ENCODE measurements around the gene SPECC1. TPM values are rescaled to one million over a fixed set of nuclear protein-coding genes. Genes with fewer than 3 reads are reported as not detected.

The SPECC1 gene
- total and polyA plus RNA-seq, 10 of the 15 experiments (the other 5 are each of a cell fraction or from before 2014, with no cell fraction given) = 6.4 to 40.6 (median 23.9) TPM

GRCh38 chr17:20174588-20175265, 165.6 kb downstream of the SPECC1 start (continued):
- TF ChIP-seq ZZZ3 (IDR thresholded peaks at IDR 0.05; ENCODE audit: control insufficient read depth, insufficient read length, low read depth) = no peak
- TF ChIP-seq RBBP5 (conservative IDR thresholded peaks at IDR 0.05) = no peak
- TF ChIP-seq, protein P1, sequence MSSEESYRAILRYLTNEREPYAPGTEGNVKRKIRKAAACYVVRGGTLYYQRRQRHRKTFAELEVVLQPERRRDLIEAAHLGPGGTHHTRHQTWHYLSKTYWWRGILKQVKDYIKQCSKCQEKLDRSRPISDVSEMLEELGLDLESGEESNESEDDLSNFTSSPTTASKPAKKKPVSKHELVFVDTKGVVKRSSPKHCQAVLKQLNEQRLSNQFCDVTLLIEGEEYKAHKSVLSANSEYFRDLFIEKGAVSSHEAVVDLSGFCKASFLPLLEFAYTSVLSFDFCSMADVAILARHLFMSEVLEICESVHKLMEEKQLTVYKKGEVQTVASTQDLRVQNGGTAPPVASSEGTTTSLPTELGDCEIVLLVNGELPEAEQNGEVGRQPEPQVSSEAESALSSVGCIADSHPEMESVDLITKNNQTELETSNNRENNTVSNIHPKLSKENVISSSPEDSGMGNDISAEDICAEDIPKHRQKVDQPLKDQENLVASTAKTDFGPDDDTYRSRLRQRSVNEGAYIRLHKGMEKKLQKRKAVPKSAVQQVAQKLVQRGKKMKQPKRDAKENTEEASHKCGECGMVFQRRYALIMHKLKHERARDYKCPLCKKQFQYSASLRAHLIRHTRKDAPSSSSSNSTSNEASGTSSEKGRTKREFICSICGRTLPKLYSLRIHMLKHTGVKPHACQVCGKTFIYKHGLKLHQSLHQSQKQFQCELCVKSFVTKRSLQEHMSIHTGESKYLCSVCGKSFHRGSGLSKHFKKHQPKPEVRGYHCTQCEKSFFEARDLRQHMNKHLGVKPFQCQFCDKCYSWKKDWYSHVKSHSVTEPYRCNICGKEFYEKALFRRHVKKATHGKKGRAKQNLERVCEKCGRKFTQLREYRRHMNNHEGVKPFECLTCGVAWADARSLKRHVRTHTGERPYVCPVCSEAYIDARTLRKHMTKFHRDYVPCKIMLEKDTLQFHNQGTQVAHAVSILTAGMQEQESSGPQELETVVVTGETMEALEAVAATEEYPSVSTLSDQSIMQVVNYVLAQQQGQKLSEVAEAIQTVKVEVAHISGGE (CRISPR knock-in tag; IDR thresholded peaks at IDR 0.05) = no peak
- TF ChIP-seq, protein P2, sequence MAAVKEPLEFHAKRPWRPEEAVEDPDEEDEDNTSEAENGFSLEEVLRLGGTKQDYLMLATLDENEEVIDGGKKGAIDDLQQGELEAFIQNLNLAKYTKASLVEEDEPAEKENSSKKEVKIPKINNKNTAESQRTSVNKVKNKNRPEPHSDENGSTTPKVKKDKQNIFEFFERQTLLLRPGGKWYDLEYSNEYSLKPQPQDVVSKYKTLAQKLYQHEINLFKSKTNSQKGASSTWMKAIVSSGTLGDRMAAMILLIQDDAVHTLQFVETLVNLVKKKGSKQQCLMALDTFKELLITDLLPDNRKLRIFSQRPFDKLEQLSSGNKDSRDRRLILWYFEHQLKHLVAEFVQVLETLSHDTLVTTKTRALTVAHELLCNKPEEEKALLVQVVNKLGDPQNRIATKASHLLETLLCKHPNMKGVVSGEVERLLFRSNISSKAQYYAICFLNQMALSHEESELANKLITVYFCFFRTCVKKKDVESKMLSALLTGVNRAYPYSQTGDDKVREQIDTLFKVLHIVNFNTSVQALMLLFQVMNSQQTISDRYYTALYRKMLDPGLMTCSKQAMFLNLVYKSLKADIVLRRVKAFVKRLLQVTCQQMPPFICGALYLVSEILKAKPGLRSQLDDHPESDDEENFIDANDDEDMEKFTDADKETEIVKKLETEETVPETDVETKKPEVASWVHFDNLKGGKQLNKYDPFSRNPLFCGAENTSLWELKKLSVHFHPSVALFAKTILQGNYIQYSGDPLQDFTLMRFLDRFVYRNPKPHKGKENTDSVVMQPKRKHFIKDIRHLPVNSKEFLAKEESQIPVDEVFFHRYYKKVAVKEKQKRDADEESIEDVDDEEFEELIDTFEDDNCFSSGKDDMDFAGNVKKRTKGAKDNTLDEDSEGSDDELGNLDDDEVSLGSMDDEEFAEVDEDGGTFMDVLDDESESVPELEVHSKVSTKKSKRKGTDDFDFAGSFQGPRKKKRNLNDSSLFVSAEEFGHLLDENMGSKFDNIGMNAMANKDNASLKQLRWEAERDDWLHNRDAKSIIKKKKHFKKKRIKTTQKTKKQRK (IDR thresholded peaks at IDR 0.05; ENCODE audit: low read depth, low read length) = no peak
- TF ChIP-seq RELB (IDR thresholded peaks at IDR 0.05; ENCODE audit: low read depth) = no peak
- TF ChIP-seq BCL11A (IDR thresholded peaks at IDR 0.05; ENCODE audit: low read depth, low read length) = no peak
- no peak for TF ChIP-seq ZNF217 (IDR thresholded peaks at IDR 0.05)
- TF ChIP-seq IRF4 (IDR thresholded peaks at IDR 0.05; ENCODE audit: low read depth, low read length) = no peak
- no peak for TF ChIP-seq POLR2AphosphoS5 (IDR thresholded peaks at IDR 0.05; ENCODE audit: low read length)
- no peak for TF ChIP-seq HDAC2 (IDR thresholded peaks at IDR 0.05)
